ENCODE measurements around the gene KCNJ4. TPM values are rescaled to one million over a fixed set of nuclear protein-coding genes. Genes with fewer than 3 reads are reported as not detected.

KCNJ4 gene
- total RNA-seq, 1 experiment from 2014 or later: 0.18 TPM

DNA sequence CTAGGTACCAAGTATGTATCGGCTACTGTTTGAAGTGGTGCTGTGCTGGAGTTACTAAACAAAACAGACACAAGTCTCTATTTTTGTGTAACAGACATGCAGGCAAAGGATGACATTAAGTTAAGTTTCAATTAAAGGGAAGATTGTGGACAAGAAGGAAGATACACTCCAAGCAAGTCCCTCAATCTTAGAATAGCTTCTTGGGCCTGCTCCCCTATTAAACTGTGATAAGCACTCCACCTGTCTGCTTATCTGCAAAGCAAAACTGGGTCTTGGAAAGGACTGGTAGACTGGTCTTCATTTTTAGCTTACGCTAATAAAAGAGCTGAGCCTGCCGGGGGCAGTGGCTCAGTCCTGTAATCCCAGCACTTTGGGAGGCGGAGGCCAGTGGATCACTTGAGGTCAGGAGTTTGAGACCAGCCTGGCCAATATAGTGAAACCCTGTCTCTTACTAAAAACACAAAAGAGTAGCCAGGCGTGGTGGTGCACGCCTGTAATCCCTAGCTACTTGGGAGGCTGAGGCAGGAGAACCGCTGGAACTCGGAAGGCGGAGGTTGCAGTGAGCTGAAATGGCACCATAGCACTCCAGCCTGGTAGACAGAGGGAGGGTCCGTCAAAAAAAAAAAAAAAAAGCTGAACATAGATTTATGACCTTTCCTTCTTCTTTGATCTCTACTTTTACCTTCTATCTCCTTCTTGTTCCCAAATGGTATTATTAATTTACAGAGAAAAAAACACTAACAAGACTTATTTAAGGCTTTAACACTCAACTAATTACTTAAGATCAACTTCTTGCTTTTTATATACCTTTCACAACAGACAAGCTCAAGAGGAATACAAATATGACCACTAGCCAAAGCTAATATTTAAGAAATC lies 47.0 kb upstream of the KCNJ4 start:
- Histone ChIP-seq H3K4me1 (ENCODE audit: control insufficient read depth, insufficient read depth, low read length) (peaks cover 8% of the 10 kb centered on the region; the same call in 1 of the 2 replicates), H3K27me3 (ENCODE audit: control insufficient read depth, insufficient read depth, low read length) (no peaks in the 10 kb centered on the region), H3K9me3 (ENCODE audit: control insufficient read depth, insufficient read depth, low read depth, low read length) (no peaks in the 10 kb centered on the region), H3K36me3 (ENCODE audit: control insufficient read depth, insufficient read depth, low read length) (peaks cover 49% of the 10 kb centered on the region), H3K4me3 (ENCODE audit: low read depth in 2 of 2, low read length in 2 of 2) (no peak overlapping the region), H3K27ac (ENCODE audit: low read length) (no peak overlapping the region)
- no peak for ATAC-seq
- POLR2A ChIA-PET: interaction anchor here (0.6 kb wide), 1 partner anchor 78 kb away, joined by 3 read pairs; no protein-coding TSS in a partner anchor
- CTCF ChIA-PET: no interaction called here
- no peak for TF ChIP-seq REST (IDR thresholded peaks at IDR 0.05; ENCODE audit: insufficient read depth in 1 of 2, low read depth in 2 of 2, low read length in 1 of 2)
- in situ Hi-C loops (cut with HindIII; ENCODE audit: low pct_unique_long_range_greater_than_20kb, low sequenced_read_pairs): no loop called here
- intact Hi-C loops (cut with micrococcal nuclease; ENCODE audit: unreplicated experiment): no loop called here
- no peak for DNase-seq (ENCODE audit: low read depth, low spot score)
- BruUV-seq (replicated peaks): no TSS peak

GRCh38 chr22:38497869-38498268 lies 42.9 kb upstream of the KCNJ4 start:
- Histone ChIP-seq H3K36me3 (ENCODE audit: control insufficient read depth, insufficient read depth, low read length) (peaks cover 62% of the 10 kb centered on the region), H3K27ac (ENCODE audit: low read length) (no peak overlapping the region), H3K9me3 (ENCODE audit: control insufficient read depth, insufficient read depth, low read depth, low read length) (no peaks in the 10 kb centered on the region), H3K4me3 (ENCODE audit: low read depth in 2 of 2, low read length in 2 of 2) (no peak overlapping the region), H3K27me3 (ENCODE audit: control insufficient read depth, insufficient read depth, low read length) (no peaks in the 10 kb centered on the region), H3K4me1 (ENCODE audit: control insufficient read depth, insufficient read depth, low read length) (peaks cover 2% of the 10 kb centered on the region)
- TF ChIP-seq REST (IDR thresholded peaks at IDR 0.05; ENCODE audit: insufficient read depth in 1 of 2, low read depth in 2 of 2, low read length in 1 of 2): no peak
- in situ Hi-C loops (cut with HindIII; ENCODE audit: low pct_unique_long_range_greater_than_20kb, low sequenced_read_pairs): no loop called here
- no peak for DNase-seq (ENCODE audit: low read depth, low spot score)
- no peak for ATAC-seq
- ChIA-PET CTCF (no interaction called here), POLR2A (no interaction called here)
- intact Hi-C loops (cut with micrococcal nuclease; ENCODE audit: unreplicated experiment): no loop called here
- no TSS peak for BruUV-seq (replicated peaks)

GRCh38 chr22:38494939-38495338 lies 39.9 kb upstream of the KCNJ4 start:
- H3K4me3 ChIP-seq (ENCODE audit: low read depth in 2 of 2, low read length in 2 of 2): no peak overlapping the region
- TF ChIP-seq SIN3A (IDR thresholded peaks at IDR 0.05; ENCODE audit: borderline replicate concordance, insufficient read depth, low read depth, low read length): no peak
- TF ChIP-seq POLR2AphosphoS5 (IDR thresholded peaks at IDR 0.05; ENCODE audit: low read depth, low read length): no peak
- TF ChIP-seq TCF7L2 (IDR thresholded peaks at IDR 0.05; ENCODE audit: low read depth, low read length): no peak
- TF ChIP-seq, protein P1, sequence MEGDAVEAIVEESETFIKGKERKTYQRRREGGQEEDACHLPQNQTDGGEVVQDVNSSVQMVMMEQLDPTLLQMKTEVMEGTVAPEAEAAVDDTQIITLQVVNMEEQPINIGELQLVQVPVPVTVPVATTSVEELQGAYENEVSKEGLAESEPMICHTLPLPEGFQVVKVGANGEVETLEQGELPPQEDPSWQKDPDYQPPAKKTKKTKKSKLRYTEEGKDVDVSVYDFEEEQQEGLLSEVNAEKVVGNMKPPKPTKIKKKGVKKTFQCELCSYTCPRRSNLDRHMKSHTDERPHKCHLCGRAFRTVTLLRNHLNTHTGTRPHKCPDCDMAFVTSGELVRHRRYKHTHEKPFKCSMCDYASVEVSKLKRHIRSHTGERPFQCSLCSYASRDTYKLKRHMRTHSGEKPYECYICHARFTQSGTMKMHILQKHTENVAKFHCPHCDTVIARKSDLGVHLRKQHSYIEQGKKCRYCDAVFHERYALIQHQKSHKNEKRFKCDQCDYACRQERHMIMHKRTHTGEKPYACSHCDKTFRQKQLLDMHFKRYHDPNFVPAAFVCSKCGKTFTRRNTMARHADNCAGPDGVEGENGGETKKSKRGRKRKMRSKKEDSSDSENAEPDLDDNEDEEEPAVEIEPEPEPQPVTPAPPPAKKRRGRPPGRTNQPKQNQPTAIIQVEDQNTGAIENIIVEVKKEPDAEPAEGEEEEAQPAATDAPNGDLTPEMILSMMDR (IDR thresholded peaks at IDR 0.05): no peak
- TF ChIP-seq REST (IDR thresholded peaks at IDR 0.05; ENCODE audit: insufficient read depth in 1 of 2, low read depth in 2 of 2, low read length in 1 of 2): no peak
- intact Hi-C loops (cut with micrococcal nuclease; ENCODE audit: unreplicated experiment) (no loop called here), in situ Hi-C loops (cut with HindIII; ENCODE audit: low pct_unique_long_range_greater_than_20kb, low sequenced_read_pairs) (no loop called here)
- ChIA-PET CTCF (no interaction called here), POLR2A (interaction anchor here (0.6 to 0.7 kb wide), 2 partner anchors 103 to 423 kb away, joined by 3 to 4 read pairs; no protein-coding TSS in a partner anchor)
- no peaks in the 10 kb centered on the region for H3K9me3 ChIP-seq (ENCODE audit: control insufficient read depth, insufficient read depth, low read depth, low read length)
- no peak for DNase-seq (ENCODE audit: low read depth, low spot score)
- no peaks in the 10 kb centered on the region; the same call in 1 of the 2 replicates for H3K4me1 ChIP-seq (ENCODE audit: control insufficient read depth, insufficient read depth, low read length)
- peaks cover 72% of the 10 kb centered on the region for H3K36me3 ChIP-seq (ENCODE audit: control insufficient read depth, insufficient read depth, low read length)
- no TSS peak for BruUV-seq (replicated peaks)
- no peaks in the 10 kb centered on the region for H3K27me3 ChIP-seq (ENCODE audit: control insufficient read depth, insufficient read depth, low read length)
- ATAC-seq: no peak
- H3K27ac ChIP-seq (ENCODE audit: low read length): no peak overlapping the region

Data from Panc1 (cell line).